Activated naive CD8-positive, alpha-beta T cell treated with anti-CD3 and anti-CD28 coated beads for 36 hours (primary cell): Measurements from ENCODE around the gene PRDM8. TPM values are rescaled to one million over a fixed set of nuclear protein-coding genes. Genes with fewer than 3 reads are reported as not detected.
A peak's percentile ranks its signal among the peaks of the same experiment; 100 is the strongest.
"Not testable (repeated sequence)": the region's sequence is repeated elsewhere in the genome, so short reads cannot be mapped to it uniquely, and the experiment has no call there.

Source experiments
- DNase-seq: peaks from one replicate; pipeline ENCODE4 v3.0.0; 2021
- H3K27ac Mint-ChIP-seq: one replicate; pipeline ENCODE4 v1.8.0; 2022; ENCODE audit warnings: mild to moderate bottlenecking, moderate library complexity, mixed read lengths
- H3K27me3 Mint-ChIP-seq: one replicate; pipeline ENCODE4 v1.8.0; 2022; ENCODE audit warnings: mild to moderate bottlenecking, mixed read lengths
- H3K36me3 Mint-ChIP-seq: one replicate; pipeline ENCODE4 v1.8.0; 2021; ENCODE audit warnings: mild to moderate bottlenecking, mixed read lengths
- H3K4me1 Mint-ChIP-seq: one replicate; pipeline ENCODE4 v1.8.0; 2021; ENCODE audit warnings: mixed read lengths
- H3K4me3 Mint-ChIP-seq: one replicate; pipeline ENCODE4 v1.8.0; 2022; ENCODE audit warnings: mild to moderate bottlenecking, moderate library complexity, mixed read lengths
- H3K9me3 Mint-ChIP-seq: one replicate; pipeline ENCODE4 v1.8.0; 2022; ENCODE audit warnings: mixed read lengths
- total RNA-seq, 2 experiments: library from RNA; stranded (reverse); gene quantifications; one replicate each; pipeline ENCODE4 v1.2.3, GENCODE V29; 2021

The PRDM8 gene
- total RNA-seq, 2 experiments from 2014 or later, result 1.3 to 2.3 TPM

DNA sequence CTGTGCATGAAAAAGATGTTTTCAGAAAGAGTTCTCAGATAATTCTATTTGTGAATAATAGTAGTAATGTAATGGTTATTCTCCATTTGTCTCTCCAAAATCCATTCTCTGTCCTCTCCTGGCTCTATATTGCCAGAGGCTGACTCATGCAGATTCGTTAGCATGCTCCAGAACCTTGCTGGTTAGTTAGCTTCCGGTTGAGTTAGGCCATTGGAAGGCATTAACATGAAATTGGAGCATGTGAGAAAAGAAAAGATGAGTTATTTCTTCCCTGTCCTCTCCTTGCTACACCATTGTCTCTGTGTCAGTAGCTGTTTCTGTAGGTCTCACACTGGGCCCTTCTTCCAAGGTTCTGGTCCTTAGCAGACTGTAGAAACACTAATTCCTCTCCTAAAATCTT, 23.5 kb upstream of the PRDM8 start:
- peaks cover 3% of the 10 kb centered on the region for H3K9me3 Mint-ChIP-seq
- no peak for DNase-seq
- no peaks in the 10 kb centered on the region for H3K27me3 Mint-ChIP-seq
- H3K36me3 Mint-ChIP-seq, result peaks cover 1% of the 10 kb centered on the region
- peaks cover 49% of the 10 kb centered on the region for H3K4me1 Mint-ChIP-seq
- peak overlapping the region; percentile 18 for H3K27ac Mint-ChIP-seq
- no peak overlapping the region for H3K4me3 Mint-ChIP-seq

DNA sequence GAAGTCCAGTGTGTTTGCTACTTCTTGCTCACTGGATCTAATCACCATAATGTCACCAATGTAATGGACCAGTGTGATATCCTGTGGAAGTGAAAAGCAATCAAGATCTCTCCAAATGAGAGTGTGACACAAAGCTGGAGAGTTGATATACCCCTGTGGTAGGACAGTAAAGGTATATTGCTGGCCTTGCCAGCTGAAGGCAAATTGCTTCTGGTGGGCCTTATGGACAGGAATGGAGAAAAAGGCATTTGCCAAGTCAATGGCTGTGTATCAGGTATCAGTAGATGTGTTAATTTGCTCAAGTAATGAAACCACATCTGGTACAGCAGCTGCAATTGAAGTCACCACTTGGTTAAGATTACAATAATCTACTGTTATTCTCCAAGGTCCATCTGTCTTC, 19.5 kb upstream of the PRDM8 start:
- Mint-ChIP-seq H3K4me1 (peaks cover 57% of the 10 kb centered on the region), H3K36me3 (peaks cover 17% of the 10 kb centered on the region), H3K9me3 (peaks cover 19% of the 10 kb centered on the region)
- not testable (repeated sequence) for H3K4me3 Mint-ChIP-seq, H3K27me3 Mint-ChIP-seq, DNase-seq, H3K27ac Mint-ChIP-seq

DNA sequence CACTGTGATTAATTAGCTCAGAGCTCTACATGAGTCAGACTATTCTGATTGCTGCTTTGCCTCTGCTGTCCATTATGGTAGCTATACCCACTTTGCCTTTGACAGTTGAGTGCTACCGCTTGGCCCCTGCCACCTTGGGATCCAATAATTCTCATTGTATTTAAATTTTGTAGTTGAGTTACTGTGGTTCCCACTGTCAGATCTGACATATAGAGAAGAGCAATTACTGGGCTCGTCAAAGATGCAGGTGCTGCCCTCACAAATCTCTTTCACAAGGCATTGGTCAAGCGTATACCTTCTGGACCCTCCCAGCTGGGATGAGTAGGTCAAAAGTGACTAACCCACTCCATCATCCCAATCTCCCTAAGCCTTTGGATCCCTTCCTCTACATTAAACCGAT, 18.3 kb upstream of the PRDM8 start:
- peaks cover 17% of the 10 kb centered on the region for H3K36me3 Mint-ChIP-seq
- no peak overlapping the region for H3K4me3 Mint-ChIP-seq
- peaks cover 19% of the 10 kb centered on the region for H3K9me3 Mint-ChIP-seq
- no peaks in the 10 kb centered on the region for H3K27me3 Mint-ChIP-seq
- DNase-seq, result no peak
- H3K4me1 Mint-ChIP-seq, result peaks cover 51% of the 10 kb centered on the region
- no peak overlapping the region for H3K27ac Mint-ChIP-seq

DNA sequence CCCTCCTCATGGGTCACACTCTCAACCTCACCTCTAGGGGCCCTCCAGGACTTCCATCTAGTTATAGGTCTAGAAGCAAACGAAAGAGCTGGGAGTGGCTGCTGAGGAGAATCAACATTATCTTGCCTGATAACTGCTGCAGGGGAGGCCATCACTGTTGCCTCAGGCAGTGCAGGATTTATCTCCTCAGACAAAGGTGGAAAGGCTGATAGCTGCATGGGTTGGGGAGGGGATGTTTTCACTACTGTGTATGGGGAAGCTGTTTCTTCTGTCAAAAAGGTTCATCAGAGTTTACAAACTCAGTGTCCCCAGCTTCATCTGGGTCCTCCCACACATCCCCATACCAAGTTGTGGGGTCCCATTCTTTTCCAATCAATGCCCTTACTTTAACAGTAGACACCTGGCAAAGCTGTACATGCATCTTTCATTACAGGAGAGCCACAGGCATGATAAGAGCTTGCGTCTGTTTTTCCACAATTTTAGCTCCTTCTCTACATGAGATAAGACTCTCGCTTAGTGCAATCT, 17.6 kb upstream of the PRDM8 start:
- Mint-ChIP-seq H3K36me3 (peaks cover 17% of the 10 kb centered on the region), H3K4me3 (no peak overlapping the region), H3K27ac (no peak overlapping the region), H3K4me1 (peaks cover 49% of the 10 kb centered on the region), H3K9me3 (peaks cover 19% of the 10 kb centered on the region), H3K27me3 (peaks cover 3% of the 10 kb centered on the region)
- no peak for DNase-seq

DNA sequence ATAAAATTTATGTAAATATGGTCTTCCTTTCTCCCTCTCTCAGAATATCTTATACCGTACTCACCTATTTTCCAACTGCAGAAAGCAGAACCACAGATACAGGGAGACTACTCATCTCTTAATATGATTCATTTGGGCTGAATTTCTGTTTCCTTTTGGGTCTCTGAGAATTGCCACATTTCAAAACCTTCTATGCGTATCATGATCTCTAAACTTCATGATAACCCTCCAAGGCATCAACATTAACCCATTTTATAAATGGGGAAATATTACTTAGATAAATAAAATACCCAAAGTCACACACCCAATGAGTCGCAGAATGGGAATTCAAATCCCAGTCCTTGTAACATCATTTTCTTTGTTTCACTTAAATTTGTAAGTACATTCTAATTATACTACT, 16.6 kb upstream of the PRDM8 start:
- DNase-seq, result no peak
- Mint-ChIP-seq H3K36me3 (peaks cover 17% of the 10 kb centered on the region), H3K4me1 (peaks cover 50% of the 10 kb centered on the region), H3K27ac (peak overlapping the region; percentile 5), H3K27me3 (peaks cover 12% of the 10 kb centered on the region), H3K4me3 (no peak overlapping the region), H3K9me3 (peaks cover 19% of the 10 kb centered on the region)

DNA sequence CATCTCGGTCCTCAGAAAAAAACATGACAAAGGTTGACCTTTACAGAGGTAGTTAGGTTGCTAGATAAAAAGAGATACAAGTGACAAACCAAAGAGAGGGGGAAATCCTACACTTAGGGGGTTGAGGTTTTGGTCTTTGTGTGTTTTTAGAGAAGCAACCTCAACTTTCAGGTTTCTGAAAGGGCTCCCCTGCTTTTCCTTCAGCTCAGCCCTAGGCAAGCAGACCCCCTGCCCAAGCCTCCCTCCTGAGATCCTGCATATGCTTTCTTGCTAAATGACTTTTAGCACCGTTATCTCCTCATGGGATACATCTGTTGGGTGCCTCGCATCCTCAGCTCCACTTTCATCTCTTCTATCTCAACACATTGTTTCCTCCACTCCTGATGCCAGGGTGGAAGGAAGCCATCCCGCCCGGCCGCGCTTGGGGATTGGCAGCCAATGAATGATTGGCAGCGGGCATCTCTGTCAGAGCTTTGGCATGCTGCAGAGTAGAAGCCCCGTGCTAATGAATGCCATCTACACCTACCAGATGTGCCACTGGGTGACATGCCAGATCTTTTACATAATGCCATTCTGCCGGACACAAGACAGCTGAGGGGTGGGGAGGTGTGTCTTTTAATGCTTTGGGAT, 15.0 kb upstream of the PRDM8 start:
- H3K27me3 Mint-ChIP-seq, result peaks cover 23% of the 10 kb centered on the region
- H3K36me3 Mint-ChIP-seq, result peaks cover 17% of the 10 kb centered on the region
- DNase-seq, result peak; percentile 43
- H3K4me1 Mint-ChIP-seq, result peaks cover 50% of the 10 kb centered on the region
- H3K4me3 Mint-ChIP-seq, result peak overlapping the region; percentile 61
- peaks cover 17% of the 10 kb centered on the region for H3K9me3 Mint-ChIP-seq
- H3K27ac Mint-ChIP-seq, result peak overlapping the region; percentile 85

DNA sequence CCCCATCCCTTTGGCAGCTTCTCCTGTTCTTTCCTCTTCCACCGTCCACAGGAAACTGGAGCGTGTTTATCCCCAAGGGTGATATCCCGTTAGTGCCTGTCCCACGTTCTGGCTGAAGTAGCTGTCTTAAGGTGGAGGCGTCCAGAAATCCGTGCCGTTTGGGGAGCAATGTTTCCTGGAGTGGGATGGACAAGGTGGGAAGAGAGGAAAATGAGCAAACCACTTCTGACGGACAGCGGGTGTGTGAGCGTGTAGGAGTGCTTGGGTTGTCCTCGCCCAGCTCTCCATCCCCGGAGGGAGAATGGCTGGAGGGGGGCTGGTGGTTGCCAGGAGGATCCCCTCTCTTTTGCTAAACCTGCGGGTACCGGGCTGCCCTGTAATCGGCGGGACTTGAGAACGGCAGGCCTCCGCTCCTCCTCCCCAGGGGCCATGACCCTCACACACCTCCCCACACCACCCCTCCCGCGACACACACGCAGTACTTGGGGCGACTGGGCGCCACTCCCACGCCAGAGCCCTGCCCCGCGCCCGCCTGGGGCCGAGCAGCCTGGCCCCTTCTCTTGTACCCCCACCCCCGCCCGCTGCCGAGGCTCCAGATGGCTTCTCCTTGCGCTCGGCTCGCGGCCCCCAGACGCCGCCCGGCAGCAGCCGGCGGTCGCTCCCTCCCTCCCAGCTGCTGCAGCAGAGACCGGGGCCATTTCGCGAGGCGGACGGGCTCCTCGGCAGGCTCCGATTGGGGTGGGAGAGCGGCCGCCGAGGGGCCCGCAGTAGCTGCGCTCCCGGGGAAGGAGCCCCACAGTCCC, 13.9 kb upstream of the PRDM8 start:
- H3K4me1 Mint-ChIP-seq, result peaks cover 50% of the 10 kb centered on the region
- peaks cover 16% of the 10 kb centered on the region for H3K9me3 Mint-ChIP-seq
- H3K36me3 Mint-ChIP-seq, result peaks cover 17% of the 10 kb centered on the region
- peak overlapping the region; percentile 95 for H3K27ac Mint-ChIP-seq
- H3K4me3 Mint-ChIP-seq, result peak overlapping the region; percentile 98
- peak; percentile 42 for DNase-seq
- peaks cover 28% of the 10 kb centered on the region for H3K27me3 Mint-ChIP-seq

DNA sequence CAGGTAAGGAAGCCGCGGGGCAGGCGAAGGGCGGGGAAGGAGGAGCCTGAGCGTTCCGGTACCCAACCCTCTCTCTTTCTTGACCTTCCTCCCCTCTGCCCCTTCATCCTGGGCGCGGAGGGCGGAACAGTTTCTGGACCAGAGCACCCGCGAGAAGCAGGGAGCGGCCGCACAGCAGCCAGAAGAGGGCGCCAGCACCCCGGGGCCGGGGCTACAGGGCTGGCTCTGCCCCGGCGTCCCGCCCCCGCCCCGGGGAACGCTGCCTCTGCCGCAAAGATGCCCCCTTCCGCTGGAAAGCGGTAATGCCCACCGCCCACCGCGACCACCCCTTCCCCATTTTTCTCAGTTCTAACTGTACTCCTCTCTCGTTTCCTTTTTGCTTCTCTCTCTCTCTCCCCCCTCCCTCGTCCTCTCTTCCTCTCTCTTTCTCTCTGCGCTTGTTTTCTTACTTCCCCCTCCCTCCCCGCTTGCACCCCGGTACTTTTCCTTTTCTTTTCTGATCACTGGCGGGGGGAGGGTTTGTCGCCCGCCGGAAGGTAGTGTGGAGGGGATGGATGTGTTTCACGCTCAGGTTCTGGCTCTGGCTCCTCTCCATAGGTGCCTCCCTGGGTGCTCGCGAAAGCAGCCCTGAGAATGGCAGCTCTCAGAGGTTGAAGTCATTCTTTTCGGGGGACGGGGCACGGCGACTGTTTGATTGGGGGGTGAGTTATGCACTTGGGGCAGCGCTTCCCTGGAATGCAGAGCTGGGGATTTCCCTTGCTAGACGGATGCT, 13.1 kb upstream of the PRDM8 start:
- Mint-ChIP-seq H3K27me3 (peaks cover 28% of the 10 kb centered on the region), H3K27ac (peak overlapping the region; percentile 95), H3K9me3 (peaks cover 12% of the 10 kb centered on the region), H3K36me3 (peaks cover 12% of the 10 kb centered on the region), H3K4me3 (peak overlapping the region; percentile 98), H3K4me1 (peaks cover 50% of the 10 kb centered on the region)
- DNase-seq, result peak; percentile 95

DNA sequence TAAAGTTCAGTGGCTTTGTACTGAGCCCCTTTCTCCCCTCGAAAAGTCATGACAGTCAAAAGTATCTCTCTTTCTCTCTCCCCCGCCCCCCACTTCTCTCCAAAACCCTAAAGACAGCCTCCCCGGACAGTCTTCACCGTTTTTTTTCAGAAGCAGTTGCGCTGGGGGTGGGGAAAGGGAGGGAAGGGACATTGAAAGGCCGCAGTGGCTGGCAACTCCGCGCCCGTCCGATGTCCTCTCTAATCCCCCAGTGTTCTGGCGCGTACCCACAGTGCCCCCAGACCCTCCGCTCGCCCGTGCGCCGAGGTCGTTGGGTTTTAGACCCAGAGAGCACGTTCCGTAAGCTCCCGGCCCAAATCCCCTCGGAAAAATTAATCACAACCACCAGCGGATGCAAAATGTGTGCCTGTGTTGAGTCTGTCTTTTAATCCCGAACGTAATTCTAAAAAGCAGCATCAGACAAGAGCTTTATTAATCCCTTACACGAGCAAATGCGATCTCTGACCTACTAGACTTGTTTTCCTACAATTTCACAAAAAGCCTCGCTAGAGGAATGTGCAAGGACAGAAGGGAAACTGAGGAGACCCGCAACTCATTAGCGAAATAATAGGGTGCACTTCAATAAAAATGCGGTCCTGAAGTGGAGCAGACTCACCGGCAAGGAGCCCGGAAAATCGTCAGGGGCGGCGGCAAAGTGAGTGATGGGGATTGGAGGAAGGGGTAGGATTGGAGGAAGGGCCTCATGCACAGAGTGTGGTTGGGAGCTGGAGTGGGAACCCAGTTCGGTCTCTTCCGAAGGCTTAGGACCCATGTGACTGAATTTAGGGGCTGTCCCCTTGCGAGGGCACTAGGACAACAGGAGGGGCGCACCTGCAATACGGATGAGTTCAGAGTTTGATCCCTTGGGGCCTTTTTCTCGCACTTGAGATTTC, 12.2 kb upstream of the PRDM8 start:
- Mint-ChIP-seq H3K27ac (peak overlapping the region; percentile 95), H3K36me3 (peaks cover 4% of the 10 kb centered on the region), H3K9me3 (peaks cover 6% of the 10 kb centered on the region), H3K4me1 (peaks cover 43% of the 10 kb centered on the region), H3K27me3 (peaks cover 28% of the 10 kb centered on the region), H3K4me3 (peak overlapping the region; percentile 98)
- DNase-seq, result no peak

DNA sequence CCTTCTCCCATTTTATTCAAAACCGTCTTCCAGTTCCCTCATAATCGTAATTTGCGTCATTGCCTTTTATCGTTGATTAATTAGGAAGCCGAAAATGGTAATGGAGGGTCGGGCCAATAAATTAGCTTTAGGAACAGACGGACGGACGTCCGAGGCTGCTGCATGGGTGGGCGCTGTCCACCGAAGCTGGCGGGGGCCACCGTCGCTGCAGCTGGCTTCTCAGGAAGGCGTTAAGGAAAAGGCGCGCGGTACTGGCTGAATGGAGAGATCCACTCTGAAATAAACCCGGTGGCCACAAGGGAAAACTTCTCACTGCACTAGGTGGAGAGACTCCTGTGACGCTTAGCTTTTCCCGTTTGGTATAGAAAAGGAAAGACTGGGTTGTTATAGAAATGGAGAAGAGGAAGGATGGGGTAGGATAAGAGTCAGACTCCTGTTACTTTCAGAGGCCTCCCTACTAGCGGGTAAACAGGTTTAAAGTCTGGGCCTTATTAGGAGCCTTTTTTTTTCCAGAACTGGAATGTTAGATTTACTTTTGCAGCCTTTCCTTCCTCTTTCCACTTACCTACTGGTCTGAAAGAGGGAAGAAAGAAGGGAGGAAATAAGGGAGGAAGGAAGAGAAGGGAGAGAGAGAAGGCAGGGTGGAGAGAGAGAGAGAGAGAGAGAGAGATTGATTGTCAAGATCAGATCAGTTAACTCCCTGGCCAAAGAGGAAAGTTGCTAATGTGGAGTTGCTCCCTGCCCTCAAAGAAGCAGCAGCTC, 11.3 kb upstream of the PRDM8 start:
- H3K27ac Mint-ChIP-seq, result no peak overlapping the region
- peaks cover 36% of the 10 kb centered on the region for H3K4me1 Mint-ChIP-seq

DNA sequence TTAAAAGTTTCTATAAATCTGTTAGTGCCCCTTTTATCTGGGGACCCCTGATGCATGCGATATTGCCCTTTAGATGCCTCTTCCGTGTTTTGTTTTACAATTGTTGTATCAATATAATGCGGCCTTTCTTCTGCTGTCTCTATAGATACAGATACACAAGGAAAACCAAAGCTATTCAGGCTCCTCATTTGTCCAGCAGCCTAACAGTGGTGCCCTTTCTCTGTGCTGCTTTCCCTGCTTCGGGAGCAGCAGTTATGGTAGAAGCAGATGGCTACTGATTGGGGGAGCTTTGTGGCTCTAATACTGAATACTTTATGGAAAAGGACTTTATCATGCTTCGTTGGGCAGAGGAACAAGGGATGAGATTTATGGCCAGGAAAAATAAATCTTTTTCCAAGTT, 10.6 kb upstream of the PRDM8 start:
- Mint-ChIP-seq H3K4me3 (no peak overlapping the region), H3K9me3 (no peaks in the 10 kb centered on the region), H3K36me3 (no peaks in the 10 kb centered on the region), H3K27ac (no peak overlapping the region), H3K27me3 (peaks cover 35% of the 10 kb centered on the region), H3K4me1 (peaks cover 32% of the 10 kb centered on the region)
- DNase-seq, result no peak

More for the DNA sequence above, 11.3 kb upstream of the PRDM8 start:
- H3K36me3 Mint-ChIP-seq, result no peaks in the 10 kb centered on the region
- peaks cover 1% of the 10 kb centered on the region for H3K9me3 Mint-ChIP-seq
- peaks cover 33% of the 10 kb centered on the region for H3K27me3 Mint-ChIP-seq
- DNase-seq, result no peak
- peak overlapping the region; percentile 98 for H3K4me3 Mint-ChIP-seq

DNA sequence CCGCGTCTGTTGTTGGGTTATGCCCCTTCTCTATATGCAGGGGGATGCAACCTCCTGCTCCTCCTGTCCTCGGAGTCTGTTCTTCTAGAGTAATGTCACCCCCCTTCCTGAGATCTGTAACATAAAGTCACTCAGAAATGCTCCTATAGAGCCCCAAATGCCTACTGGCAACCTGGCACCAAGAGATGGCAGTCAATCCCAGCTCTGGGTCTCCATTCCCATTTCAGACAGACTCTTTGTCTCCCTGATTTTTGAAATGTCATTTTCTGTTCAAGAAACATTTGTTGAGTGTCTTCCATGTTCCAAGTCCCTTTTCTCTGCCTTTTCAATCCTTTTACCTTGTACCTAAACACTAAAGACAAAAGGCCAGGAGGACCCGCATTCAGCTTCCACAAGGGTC, 9.6 kb upstream of the PRDM8 start:
- Mint-ChIP-seq H3K27me3 (peaks cover 40% of the 10 kb centered on the region), H3K27ac (no peak overlapping the region), H3K4me3 (no peak overlapping the region), H3K9me3 (no peaks in the 10 kb centered on the region), H3K4me1 (peaks cover 22% of the 10 kb centered on the region), H3K36me3 (no peaks in the 10 kb centered on the region)
- DNase-seq, result no peak

DNA sequence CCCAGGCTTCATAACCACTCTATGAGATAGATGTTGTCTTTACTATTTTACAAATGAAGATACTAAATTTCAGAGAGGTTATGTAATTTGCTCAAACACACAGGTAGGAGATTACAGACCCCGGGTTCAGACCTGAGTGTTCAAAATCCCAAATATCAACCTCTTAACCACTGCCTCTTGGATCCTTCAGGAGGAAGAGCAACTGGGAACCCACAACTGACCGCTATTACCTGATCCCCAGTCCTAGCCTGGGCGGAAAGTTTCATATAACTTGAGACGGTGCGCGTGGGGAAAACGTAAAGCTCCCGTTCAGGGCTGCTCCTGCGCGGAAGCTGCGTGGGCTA, 8.9 kb upstream of the PRDM8 start:
- no peak for DNase-seq
- Mint-ChIP-seq H3K9me3 (no peaks in the 10 kb centered on the region), H3K36me3 (no peaks in the 10 kb centered on the region), H3K27me3 (peaks cover 45% of the 10 kb centered on the region), H3K27ac (no peak overlapping the region), H3K4me3 (no peak overlapping the region), H3K4me1 (peaks cover 15% of the 10 kb centered on the region)
